Gastroesophageal sphincter (tissue), 4 donors: Measurements from ENCODE around the gene DOLPP1. TPM values are rescaled to one million over a fixed set of nuclear protein-coding genes. Genes with fewer than 3 reads are reported as not detected.
"Not testable (repeated sequence)": the region's sequence is repeated elsewhere in the genome, so short reads cannot be mapped to it uniquely, and the experiment has no call there.

ENCODE experiments used
- ATAC-seq: fragments of 150-250 bp; one replicate; pipeline ENCODE4 v1.9.1; 2016; ENCODE audit warnings: mild to moderate bottlenecking, moderate library complexity
- H3K27ac ChIP-seq, 4 donors: fragments of 200-600 bp; sonication (generic) in 3 of 4; 1 replicate in 3 of 4; 2 replicates in 1 of 4; pipeline ENCODE4 v1.5.1; 2016 to 2019
- H3K27me3 ChIP-seq: fragments of 200-600 bp; sonication (generic); one replicate; pipeline ENCODE4 v1.5.1; 2019
- H3K36me3 ChIP-seq, 2 donors: fragments of 200-600 bp; sonication (generic); one replicate each; pipeline ENCODE4 v1.5.1; 2019; ENCODE audit warnings: control low read depth in 1 of 2
- H3K4me1 ChIP-seq, 3 donors: fragments of 200-600 bp; sonication (generic); 1 replicate in 2 of 3; 2 replicates in 1 of 3; pipeline ENCODE4 v1.5.1; 2016 to 2019; ENCODE audit warnings: control low read depth in 2 of 3
- H3K4me3 ChIP-seq, 2 donors: fragments of 200-600 bp; sonication (generic); one replicate each; pipeline ENCODE4 v1.5.1; 2019; ENCODE audit warnings: mild to moderate bottlenecking in 1 of 2, moderate library complexity in 1 of 2
- H3K9me3 ChIP-seq, 3 donors: fragments of 200-600 bp; sonication (generic); one replicate each; pipeline ENCODE4 v1.5.1; 2017 to 2019; ENCODE audit warnings: control low read depth in 2 of 3
- CTCF ChIP-seq, 4 experiments: fragments of 200-600 bp in 2 of 4; fragments of 450-650 bp in 2 of 4; sonication (generic) in 1 of 4; IDR thresholded peaks; one replicate each; pipeline ENCODE4 v1.5.1; 2017 to 2019; ENCODE audit warnings: antibody characterized with exemption in 4 of 4, mild to moderate bottlenecking in 2 of 4, moderate library complexity in 2 of 4
- EP300 ChIP-seq: sonication (generic); formaldehyde crosslinking; IDR thresholded peaks from one replicate; pipeline ENCODE4 v1.6.1; 2017; ENCODE audit warnings: antibody characterized with exemption, mild to moderate bottlenecking
- POLR2A ChIP-seq, 2 donors: fragments of 450-650 bp; IDR thresholded peaks; one replicate each; pipeline ENCODE4 v1.6.1; 2017; ENCODE audit warnings: antibody characterized with exemption in 2 of 2, mild to moderate bottlenecking in 2 of 2, moderate library complexity in 1 of 2
- POLR2AphosphoS5 ChIP-seq: sonication (generic); formaldehyde crosslinking; IDR thresholded peaks from one replicate; pipeline ENCODE4 v1.6.1; 2017; ENCODE audit warnings: antibody characterized with exemption
- WGBS, 2 donors: methylation state at CpG; one replicate each; pipeline ENCODE4 v1.1.5; 2018; ENCODE audit warnings: low coverage in 1 of 2; 5-methylcytosine and 5-hydroxymethylcytosine counted together
- total RNA-seq, 4 donors: library from RNA; depleted of rRNA; stranded (reverse); fragments of >200 nt; gene quantifications; one replicate each; pipeline ENCODE4 v1.1.0, GENCODE V29; 2016

Gene DOLPP1
- total RNA-seq, 4 donors from 2014 or later: 2.7 to 6.2 (median 6.0) TPM

- WGBS, 2 donors: 80 to 88% methylated on average over 1 to 12 of the region's 17 CpGs
- no peak for TF ChIP-seq POLR2A (IDR thresholded peaks at IDR 0.05)
- no peak for TF ChIP-seq POLR2AphosphoS5
- TF ChIP-seq EP300: no peak
- TF ChIP-seq CTCF (IDR thresholded peaks at IDR 0.05): no peak
- no peak for ATAC-seq
- Histone ChIP-seq H3K9me3 (no peaks in the 10 kb centered on the region), H3K4me1 (peaks cover 0 to 53% (median 21%) of the 10 kb centered on the region in 3 donors), H3K27me3 (no peaks in the 10 kb centered on the region), H3K36me3 (no peaks in the 10 kb centered on the region), H3K27ac (no peak overlapping the region), H3K4me3 (no peak overlapping the region)
Observed at GRCh38 chr9:129113645-129114304, 32.9 kb downstream of the DOLPP1 start.

- TF ChIP-seq POLR2AphosphoS5 (no peak), POLR2A (IDR thresholded peaks at IDR 0.05) (no peak), CTCF (IDR thresholded peaks at IDR 0.05) (no peak), EP300 (no peak)
- peaks cover 0 to 15% (median 0%) of the 10 kb centered on the region in 3 donors for H3K4me1 ChIP-seq
- 68 to 80% methylated on average over 1 to 4 of the region's 4 CpGs for WGBS, 2 donors
Observed at GRCh38 chr9:129118799-129119198, 37.9 kb downstream of the DOLPP1 start.

GRCh38 chr9:129121483-129121882, 40.6 kb downstream of the DOLPP1 start:
- 29 to 70% methylated on average over 3 of the region's 3 CpGs for WGBS, 2 donors
- H3K27ac ChIP-seq: no peak overlapping the region
- TF ChIP-seq CTCF (IDR thresholded peaks at IDR 0.05): no peak
- no peak for TF ChIP-seq EP300
- no peak for TF ChIP-seq POLR2AphosphoS5
- no peak for TF ChIP-seq POLR2A (IDR thresholded peaks at IDR 0.05)
- no peaks in the 10 kb centered on the region for H3K4me1 ChIP-seq
- H3K4me3 ChIP-seq: no peak overlapping the region
- H3K27me3 ChIP-seq: no peaks in the 10 kb centered on the region
- H3K9me3 ChIP-seq: no peaks in the 10 kb centered on the region
- no peak for ATAC-seq
- H3K36me3 ChIP-seq: peaks cover 0 to 56% of the 10 kb centered on the region in 2 donors

More at GRCh38 chr9:129118799-129119198, 37.9 kb downstream of the DOLPP1 start:
- Histone ChIP-seq H3K27ac (no peak overlapping the region), H3K9me3 (no peaks in the 10 kb centered on the region), H3K27me3 (no peaks in the 10 kb centered on the region), H3K4me3 (no peak overlapping the region), H3K36me3 (peaks cover 0 to 35% of the 10 kb centered on the region in 2 donors)
- no peak for ATAC-seq

- no CpG with 5 or more reads among the region's 1 CpG for WGBS, 2 donors
- TF ChIP-seq CTCF (IDR thresholded peaks at IDR 0.05) (no peak), POLR2AphosphoS5 (no peak), EP300 (no peak), POLR2A (IDR thresholded peaks at IDR 0.05) (no peak)
- H3K27ac ChIP-seq: no peak overlapping the region
- peaks cover 0 to 61% of the 10 kb centered on the region in 2 donors for H3K36me3 ChIP-seq
- no peak for ATAC-seq
- no peak overlapping the region for H3K4me3 ChIP-seq
- no peaks in the 10 kb centered on the region for H3K27me3 ChIP-seq
- no peaks in the 10 kb centered on the region for H3K4me1 ChIP-seq
- H3K9me3 ChIP-seq: no peaks in the 10 kb centered on the region
Observed at GRCh38 chr9:129122133-129122532, 41.2 kb downstream of the DOLPP1 start.

GRCh38 chr9:129122976-129123375, 42.1 kb downstream of the DOLPP1 start:
- 91 to 95% methylated on average over 4 to 6 of the region's 15 CpGs for WGBS, 2 donors
- H3K4me3 ChIP-seq, H3K27me3 ChIP-seq, H3K27ac ChIP-seq, H3K4me1 ChIP-seq, H3K9me3 ChIP-seq, ATAC-seq: not testable (repeated sequence)
- peaks cover 0 to 70% of the 10 kb centered on the region in 2 donors for H3K36me3 ChIP-seq
